ENCODE data around the gene CAPSL.

DNA sequence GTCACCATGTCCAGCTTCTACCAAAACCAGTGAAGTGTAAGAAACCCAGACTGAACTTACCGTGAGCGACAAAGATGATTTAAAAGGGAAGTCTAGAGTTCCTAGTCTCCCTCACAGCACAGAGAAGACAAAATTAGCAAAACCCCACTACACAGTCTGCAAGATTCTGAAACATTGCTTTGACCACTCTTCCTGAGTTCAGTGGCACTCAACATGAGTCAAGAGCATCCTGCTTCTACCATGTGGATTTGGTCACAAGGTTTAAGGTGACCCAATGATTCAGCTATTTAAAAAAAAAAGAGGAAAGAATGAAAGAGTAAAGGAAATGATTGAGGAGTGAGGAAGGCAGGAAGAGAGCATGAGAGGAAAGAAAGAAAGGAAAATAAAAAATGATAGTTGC is 62.0 kb downstream of the CAPSL start:
- TF ChIP-seq, protein P1, sequence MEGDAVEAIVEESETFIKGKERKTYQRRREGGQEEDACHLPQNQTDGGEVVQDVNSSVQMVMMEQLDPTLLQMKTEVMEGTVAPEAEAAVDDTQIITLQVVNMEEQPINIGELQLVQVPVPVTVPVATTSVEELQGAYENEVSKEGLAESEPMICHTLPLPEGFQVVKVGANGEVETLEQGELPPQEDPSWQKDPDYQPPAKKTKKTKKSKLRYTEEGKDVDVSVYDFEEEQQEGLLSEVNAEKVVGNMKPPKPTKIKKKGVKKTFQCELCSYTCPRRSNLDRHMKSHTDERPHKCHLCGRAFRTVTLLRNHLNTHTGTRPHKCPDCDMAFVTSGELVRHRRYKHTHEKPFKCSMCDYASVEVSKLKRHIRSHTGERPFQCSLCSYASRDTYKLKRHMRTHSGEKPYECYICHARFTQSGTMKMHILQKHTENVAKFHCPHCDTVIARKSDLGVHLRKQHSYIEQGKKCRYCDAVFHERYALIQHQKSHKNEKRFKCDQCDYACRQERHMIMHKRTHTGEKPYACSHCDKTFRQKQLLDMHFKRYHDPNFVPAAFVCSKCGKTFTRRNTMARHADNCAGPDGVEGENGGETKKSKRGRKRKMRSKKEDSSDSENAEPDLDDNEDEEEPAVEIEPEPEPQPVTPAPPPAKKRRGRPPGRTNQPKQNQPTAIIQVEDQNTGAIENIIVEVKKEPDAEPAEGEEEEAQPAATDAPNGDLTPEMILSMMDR (IDR thresholded peaks at IDR 0.05) = no peak
- no peak for TF ChIP-seq POLR2A (IDR thresholded peaks at IDR 0.05)
